Measurements from ENCODE around the gene C1orf56.

GRCh38 chr1:151054971-151055547 is 7.5 kb downstream of the C1orf56 start:
- TF ChIP-seq TAF1 (conservative IDR thresholded peaks at IDR 0.05): no peak
- TF ChIP-seq CTCF (IDR thresholded peaks at IDR 0.05; ENCODE audit: low read depth, low read length, missing input control): no peak
- TF ChIP-seq, protein P1, sequence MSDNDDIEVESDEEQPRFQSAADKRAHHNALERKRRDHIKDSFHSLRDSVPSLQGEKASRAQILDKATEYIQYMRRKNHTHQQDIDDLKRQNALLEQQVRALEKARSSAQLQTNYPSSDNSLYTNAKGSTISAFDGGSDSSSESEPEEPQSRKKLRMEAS (IDR thresholded peaks at IDR 0.05): no peak
- no peak for TF ChIP-seq FOXA1 (IDR thresholded peaks at IDR 0.05)
- no peak for TF ChIP-seq SP1 (IDR thresholded peaks at IDR 0.05)
- TF ChIP-seq YY1 (IDR thresholded peaks at IDR 0.05): no peak
- no peak for TF ChIP-seq RAD21 (IDR thresholded peaks at IDR 0.05)
- TF ChIP-seq, protein P2, sequence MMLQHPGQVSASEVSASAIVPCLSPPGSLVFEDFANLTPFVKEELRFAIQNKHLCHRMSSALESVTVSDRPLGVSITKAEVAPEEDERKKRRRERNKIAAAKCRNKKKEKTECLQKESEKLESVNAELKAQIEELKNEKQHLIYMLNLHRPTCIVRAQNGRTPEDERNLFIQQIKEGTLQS (IDR thresholded peaks at IDR 0.05): no peak
- TF ChIP-seq ZBTB33 (IDR thresholded peaks at IDR 0.05): no peak
- no peak for TF ChIP-seq GABPA (IDR thresholded peaks at IDR 0.05 in 1 of 2, conservative IDR thresholded peaks at IDR 0.05 in 1 of 2)
- no peak for TF ChIP-seq JUND (IDR thresholded peaks at IDR 0.05)
